ENCODE data around the gene TTC7B.

DNA sequence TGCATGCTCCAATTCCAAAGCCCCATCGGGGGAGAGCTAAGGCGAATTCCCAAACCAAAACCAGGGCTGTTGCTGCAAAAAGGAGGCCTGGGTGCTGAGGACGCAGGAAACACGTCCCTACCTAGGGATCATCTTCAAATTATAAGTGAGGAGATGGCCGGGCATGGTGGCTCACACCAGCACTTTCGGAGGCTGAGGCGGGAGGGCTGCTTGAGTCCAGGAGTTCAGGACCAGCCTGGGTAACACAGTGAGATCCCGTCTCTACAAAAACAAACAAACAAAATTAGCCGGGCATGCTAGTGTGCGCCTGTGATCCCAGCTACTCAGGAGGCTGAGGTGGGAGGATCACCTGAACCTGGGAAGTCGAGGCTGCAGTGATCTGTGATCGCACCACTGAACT lies 276.2 kb downstream of the TTC7B start:
- TF ChIP-seq, protein P1, sequence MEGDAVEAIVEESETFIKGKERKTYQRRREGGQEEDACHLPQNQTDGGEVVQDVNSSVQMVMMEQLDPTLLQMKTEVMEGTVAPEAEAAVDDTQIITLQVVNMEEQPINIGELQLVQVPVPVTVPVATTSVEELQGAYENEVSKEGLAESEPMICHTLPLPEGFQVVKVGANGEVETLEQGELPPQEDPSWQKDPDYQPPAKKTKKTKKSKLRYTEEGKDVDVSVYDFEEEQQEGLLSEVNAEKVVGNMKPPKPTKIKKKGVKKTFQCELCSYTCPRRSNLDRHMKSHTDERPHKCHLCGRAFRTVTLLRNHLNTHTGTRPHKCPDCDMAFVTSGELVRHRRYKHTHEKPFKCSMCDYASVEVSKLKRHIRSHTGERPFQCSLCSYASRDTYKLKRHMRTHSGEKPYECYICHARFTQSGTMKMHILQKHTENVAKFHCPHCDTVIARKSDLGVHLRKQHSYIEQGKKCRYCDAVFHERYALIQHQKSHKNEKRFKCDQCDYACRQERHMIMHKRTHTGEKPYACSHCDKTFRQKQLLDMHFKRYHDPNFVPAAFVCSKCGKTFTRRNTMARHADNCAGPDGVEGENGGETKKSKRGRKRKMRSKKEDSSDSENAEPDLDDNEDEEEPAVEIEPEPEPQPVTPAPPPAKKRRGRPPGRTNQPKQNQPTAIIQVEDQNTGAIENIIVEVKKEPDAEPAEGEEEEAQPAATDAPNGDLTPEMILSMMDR (conservative IDR thresholded peaks at IDR 0.05) = no peak
- TF ChIP-seq ZFX (IDR thresholded peaks at IDR 0.05) = no peak

Measured in C4-2B (cell line).